Measurements from ENCODE around the gene MYO9A.
"Not testable (repeated sequence)": the region's sequence is repeated elsewhere in the genome, so short reads cannot be mapped to it uniquely, and the experiment has no call there.

MYO9A gene

GRCh38 chr15:71939981-71940588 is 177.9 kb downstream of the MYO9A start:
- DNase-seq = no peak

DNA sequence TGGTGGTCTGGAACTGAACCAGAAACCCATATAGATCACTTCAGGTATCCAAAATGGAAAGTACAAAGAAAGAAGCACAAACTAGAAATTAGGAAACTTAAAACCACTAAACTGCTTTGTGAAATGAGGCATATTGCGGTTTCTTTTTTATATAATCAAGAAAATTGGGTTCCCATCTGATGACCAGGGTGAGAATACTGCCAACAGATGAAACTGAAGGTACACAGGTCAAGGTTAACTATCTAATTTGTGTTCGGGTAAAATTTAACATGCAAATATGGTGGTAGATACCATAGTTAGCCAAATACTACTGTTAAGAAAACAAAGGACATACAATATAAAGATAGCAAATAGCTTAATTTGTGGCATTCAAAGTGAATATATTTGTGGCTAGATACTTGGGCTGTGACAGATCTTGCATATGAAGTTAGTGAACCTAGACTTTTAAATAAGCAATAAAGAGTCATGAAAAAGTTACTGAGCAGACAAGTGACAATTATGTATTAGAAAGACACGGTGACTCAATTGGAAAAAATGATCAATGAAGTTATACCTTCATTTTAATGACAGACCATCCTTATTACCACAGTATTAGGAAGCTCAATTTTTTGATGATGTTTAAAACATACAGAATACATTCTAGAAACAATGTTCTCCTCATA is 180.2 kb downstream of the MYO9A start:
- DNase-seq = no peak

DNA sequence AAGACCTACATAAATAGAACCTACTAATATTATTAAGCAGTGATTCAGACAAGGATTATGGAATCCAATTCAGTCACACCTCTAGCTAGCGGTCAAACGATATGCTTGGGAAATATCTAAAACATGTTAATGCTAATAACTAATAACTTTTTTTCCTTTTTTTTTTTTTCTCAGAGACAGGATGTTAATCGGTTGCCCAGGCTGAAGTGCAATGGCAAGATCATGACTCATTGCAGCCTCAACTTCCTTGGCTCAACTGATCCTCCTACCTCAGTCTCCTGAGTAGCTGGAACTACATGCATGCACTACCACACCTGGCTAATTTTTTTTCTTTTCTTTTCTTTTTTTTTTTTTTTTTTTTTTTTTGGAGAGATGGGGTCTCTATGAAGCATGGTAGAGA is 183.5 kb downstream of the MYO9A start:
- no peak for DNase-seq

GRCh38 chr15:71932689-71933088 is 185.3 kb downstream of the MYO9A start:
- no peak for DNase-seq

- DNase-seq = no peak
Measured at GRCh38 chr15:71931261-71931660, 186.7 kb downstream of the MYO9A start.

- no peak for DNase-seq
Measured at GRCh38 chr15:71925145-71925544, 192.8 kb downstream of the MYO9A start.

DNA sequence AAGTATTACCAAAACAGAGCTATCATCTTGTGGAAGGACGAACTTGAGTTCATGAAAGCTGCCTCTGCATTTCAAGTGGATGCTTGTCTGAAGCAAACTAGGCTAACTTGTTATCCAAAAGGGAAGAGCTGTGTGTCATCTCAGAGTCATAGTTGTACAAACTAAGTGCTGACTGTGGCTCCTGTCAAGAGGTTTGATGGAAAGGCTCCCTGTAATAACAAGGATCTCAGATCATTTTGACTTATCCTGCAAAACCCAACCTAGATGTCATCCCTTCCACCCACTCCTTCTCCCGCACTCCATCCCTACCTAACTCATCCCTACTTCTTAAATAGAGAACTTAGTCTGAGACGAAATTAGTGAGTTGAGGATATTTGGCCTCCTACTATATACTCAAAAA is 196.8 kb downstream of the MYO9A start:
- DNase-seq = no peak

DNA sequence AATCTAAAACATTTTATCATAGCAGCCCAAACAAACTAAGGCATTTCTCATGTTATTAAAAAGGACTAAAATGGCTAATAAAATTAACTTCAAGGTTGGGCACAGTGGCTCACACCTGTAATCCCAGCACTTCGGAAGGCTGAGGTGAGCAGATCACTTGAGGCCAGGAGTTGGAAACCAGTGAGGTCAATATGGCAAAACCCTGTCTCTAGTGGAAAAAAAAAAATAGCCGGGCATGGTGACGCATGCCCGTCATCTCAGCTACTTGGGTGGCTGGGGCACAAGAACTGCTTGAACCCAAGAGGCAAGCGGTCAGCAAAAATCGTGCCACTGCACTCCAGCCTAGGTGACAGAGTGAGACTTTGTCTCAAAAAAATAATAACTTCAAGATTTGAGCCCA is 197.4 kb downstream of the MYO9A start:
- DNase-seq = no peak

- no peak for DNase-seq
Measured at GRCh38 chr15:71916834-71917233, 201.1 kb downstream of the MYO9A start.

DNA sequence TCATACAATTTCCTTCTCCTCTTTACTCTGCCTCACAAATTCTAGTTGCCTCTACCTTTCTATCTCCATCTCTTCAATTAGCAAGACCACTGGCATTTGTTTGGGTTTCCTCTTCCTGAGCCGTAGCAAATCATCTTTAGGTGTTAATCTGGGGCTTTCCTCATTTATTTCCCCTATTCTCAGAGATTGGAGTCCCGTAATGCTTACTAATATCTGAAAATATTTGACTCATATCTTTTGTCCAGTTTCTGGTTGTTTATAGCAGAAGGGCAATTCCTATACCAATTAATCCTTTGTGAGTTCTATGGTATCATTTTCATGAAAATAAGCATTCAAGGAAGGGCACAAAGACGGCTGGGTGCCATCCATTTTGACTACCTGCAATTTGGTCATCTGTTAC is 203.9 kb downstream of the MYO9A start:
- DNase-seq = no peak

DNA sequence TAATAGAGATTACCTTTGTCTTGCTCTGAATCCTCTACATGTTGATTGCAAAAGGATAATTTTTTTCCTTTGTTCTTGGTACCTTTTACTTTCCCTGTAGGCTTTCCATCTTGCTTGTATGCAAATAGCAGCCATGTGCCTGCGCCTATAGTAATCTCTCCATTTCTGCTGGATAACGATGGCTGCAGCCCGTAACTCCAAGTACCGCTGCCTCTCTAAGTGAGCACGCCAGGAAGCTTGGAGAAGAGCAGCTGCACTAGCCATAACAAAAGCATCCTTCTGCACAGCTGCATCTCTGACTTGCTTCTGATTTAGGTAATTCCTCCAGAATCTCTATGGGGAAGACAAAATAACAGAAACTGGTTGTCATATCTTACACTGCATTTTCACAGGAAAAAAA is 218.3 kb downstream of the MYO9A start:
- no peak for DNase-seq

- no peak for DNase-seq
Measured at GRCh38 chr15:71893691-71894090, 224.3 kb downstream of the MYO9A start.

GRCh38 chr15:71892335-71892734 is 225.6 kb downstream of the MYO9A start:
- DNase-seq = no peak

GRCh38 chr15:71891026-71891425 is 226.9 kb downstream of the MYO9A start:
- no peak for DNase-seq

GRCh38 chr15:71889947-71890346 is 228.0 kb downstream of the MYO9A start:
- DNase-seq = no peak

- no peak for DNase-seq
Measured at GRCh38 chr15:71889385-71889784, 228.6 kb downstream of the MYO9A start.

DNA sequence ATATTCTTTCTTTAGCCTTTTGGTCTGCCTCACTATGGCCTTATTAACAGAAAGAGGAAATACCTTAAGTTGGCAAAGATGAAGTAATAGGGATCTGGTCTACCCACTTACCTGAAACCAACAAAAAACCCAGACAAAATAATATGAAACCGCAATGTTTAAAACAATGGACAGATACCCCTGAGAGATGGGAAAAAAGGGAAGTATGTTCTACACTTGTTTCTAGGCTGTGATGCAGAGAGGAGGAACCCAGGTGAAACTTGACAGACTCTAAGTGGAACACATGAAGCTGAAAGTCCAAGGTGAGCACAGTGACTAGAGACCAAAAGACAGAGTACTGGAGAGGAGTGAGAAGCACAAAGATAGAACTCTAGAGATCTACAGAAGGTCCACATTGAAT is 229.2 kb downstream of the MYO9A start:
- no peak for DNase-seq

DNA sequence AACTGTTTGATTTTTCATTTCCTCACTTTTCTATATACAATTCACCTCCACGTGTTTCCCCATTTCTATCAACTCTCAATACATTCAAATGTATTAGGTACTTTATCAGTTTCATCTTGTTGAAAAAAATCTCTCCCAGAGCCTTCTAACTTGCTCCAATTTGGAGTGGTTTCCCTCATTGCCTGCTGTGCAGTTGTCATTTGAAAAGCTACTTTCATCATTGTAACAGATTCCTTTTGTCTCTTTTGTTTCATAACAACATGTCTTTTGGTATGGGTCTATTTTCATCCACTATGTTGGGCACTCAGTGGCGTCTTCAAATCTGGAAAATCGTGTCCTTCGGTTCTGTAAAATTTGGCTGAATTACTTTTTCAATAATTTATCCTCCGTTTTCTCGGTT is 232.6 kb downstream of the MYO9A start:
- DNase-seq = no peak

- DNase-seq = no peak
Measured at GRCh38 chr15:71883447-71883846, 234.5 kb downstream of the MYO9A start.

DNA sequence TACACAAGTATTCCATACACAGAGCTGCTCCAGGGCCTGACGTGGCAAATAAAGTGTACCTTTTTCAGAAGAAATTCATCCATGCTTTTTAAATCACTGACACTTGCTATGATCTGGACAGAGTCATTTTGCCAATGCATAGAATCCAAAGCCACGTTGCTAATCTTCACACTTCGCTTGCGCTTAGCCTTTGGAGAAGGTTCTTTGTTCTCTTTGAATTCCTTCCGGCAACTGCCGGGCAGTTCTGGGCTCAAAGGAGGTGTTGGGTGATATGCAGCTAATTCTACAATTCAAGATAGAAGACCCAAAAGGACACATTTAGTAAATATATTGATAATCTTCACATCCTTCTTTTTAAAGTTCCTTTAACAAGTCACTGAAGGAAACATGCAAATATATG is 237.7 kb downstream of the MYO9A start:
- no peak for DNase-seq

DNA sequence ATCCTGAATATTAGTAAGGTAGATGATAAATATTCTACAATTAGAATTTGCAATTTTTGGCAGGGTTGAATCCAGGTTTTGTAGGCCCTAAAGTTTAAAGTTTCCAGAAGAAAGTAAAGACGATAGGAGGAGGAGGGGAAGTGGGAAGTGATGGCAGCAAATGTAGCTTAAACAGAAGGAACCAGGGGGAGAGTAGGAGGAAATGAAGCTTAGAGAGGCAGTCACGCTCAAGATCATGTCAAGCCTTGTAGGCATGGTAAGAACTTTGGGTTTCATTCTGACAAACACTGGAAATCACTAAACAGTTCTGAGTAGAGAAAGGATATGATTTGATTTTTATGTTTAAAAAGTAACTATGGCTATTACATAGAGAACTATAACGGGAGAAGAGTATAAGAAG is 243.7 kb downstream of the MYO9A start:
- no peak for DNase-seq

- DNase-seq = not testable (repeated sequence)
Measured at GRCh38 chr15:71858232-71858631, 259.7 kb downstream of the MYO9A start.

GRCh38 chr15:71853543-71853942 is 264.4 kb downstream of the MYO9A start:
- no peak for DNase-seq

DNA sequence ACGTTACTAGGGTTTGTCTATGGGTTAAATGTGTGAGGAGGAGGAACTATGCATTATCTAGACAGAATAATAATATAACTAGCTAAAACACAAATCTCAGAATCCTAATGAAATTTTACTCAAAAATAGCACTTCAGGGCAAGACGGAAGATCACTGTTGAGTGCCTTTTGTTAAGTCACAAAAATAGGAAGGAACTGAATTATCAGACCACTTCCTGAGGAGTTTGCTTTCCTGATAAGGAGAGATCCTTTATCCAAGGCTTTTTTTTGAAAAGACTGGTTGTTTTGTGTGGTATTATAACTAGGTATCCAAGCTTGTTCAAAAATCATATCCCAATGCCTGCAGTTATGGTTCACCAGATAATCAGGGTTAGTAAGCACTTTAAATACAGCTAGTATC is 273.0 kb downstream of the MYO9A start:
- DNase-seq = no peak

DNA sequence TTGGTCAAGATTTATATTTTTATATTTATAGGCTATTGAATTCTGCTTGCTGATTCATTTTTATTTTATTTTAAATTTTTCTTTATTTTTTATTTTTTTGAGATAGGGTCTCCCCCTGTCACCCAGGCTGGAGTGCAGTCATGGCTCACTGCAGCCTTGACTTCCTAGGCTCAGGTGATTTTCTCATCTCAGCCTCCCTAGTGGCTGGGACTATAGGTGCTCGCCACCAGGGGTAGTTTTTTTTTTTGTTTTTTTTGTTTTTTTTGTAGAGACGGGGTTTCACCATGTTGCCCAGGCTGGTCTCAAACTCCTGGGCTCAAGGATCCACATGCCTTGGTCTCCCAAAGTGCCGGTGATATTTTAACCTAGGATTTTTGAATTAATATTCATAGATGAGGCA is 276.4 kb downstream of the MYO9A start:
- DNase-seq = no peak
